ENCODE results near the gene WDFY3. TPM values are rescaled to one million over a fixed set of nuclear protein-coding genes. Genes with fewer than 3 reads are reported as not detected.

WDFY3 gene
- total RNA-seq, 1 experiment from 2014 or later, result not detected

GRCh38 chr4:84875636-84876371 is 90.7 kb downstream of the WDFY3 start:
- no peak overlapping the region for H3K27ac ChIP-seq (ENCODE audit: low read length)
- H3K4me2 ChIP-seq (ENCODE audit: low read depth, low read length, poor library complexity, severe bottlenecking), result no peak overlapping the region
- H3K4me1 ChIP-seq (ENCODE audit: low read length), result no peaks in the 10 kb centered on the region
- no peaks in the 10 kb centered on the region for H3K79me2 ChIP-seq (ENCODE audit: low read length)
- H3K4me3 ChIP-seq (ENCODE audit: low read length), result no peak overlapping the region
- no peaks in the 10 kb centered on the region for H3K9me3 ChIP-seq (ENCODE audit: low read length)
- no peak overlapping the region for H3K9ac ChIP-seq (ENCODE audit: low read length)
- no peak overlapping the region for H2AFZ ChIP-seq (ENCODE audit: low read length)
- no peak for DNase-seq
- H4K20me1 ChIP-seq (ENCODE audit: insufficient read depth, low read depth, low read length), result no peaks in the 10 kb centered on the region
- H3K27me3 ChIP-seq (ENCODE audit: low read length), result no peaks in the 10 kb centered on the region
- no peaks in the 10 kb centered on the region for H3K9me2 ChIP-seq (replicated peaks; ENCODE audit: insufficient read depth, low read length)
- no peaks in the 10 kb centered on the region for H3K36me3 ChIP-seq (ENCODE audit: insufficient read depth, low read length)

- Histone ChIP-seq H3K79me2 (ENCODE audit: low read length) (no peaks in the 10 kb centered on the region), H3K9me3 (ENCODE audit: low read length) (no peaks in the 10 kb centered on the region), H3K27me3 (ENCODE audit: low read length) (no peaks in the 10 kb centered on the region), H3K9ac (ENCODE audit: low read length) (no peak overlapping the region), H3K36me3 (ENCODE audit: insufficient read depth, low read length) (no peaks in the 10 kb centered on the region), H3K4me3 (ENCODE audit: low read length) (no peak overlapping the region), H3K4me2 (ENCODE audit: low read depth, low read length, poor library complexity, severe bottlenecking) (no peak overlapping the region), H3K27ac (ENCODE audit: low read length) (no peak overlapping the region), H3K4me1 (ENCODE audit: low read length) (no peaks in the 10 kb centered on the region), H2AFZ (ENCODE audit: low read length) (no peak overlapping the region), H4K20me1 (ENCODE audit: insufficient read depth, low read depth, low read length) (no peaks in the 10 kb centered on the region), H3K9me2 (replicated peaks; ENCODE audit: insufficient read depth, low read length) (no peaks in the 10 kb centered on the region)
- DNase-seq, result no peak
Measured at GRCh38 chr4:84874619-84875018, 91.9 kb downstream of the WDFY3 start.

GRCh38 chr4:84870398-84871163 is 95.9 kb downstream of the WDFY3 start:
- Histone ChIP-seq H3K36me3 (ENCODE audit: insufficient read depth, low read length) (no peaks in the 10 kb centered on the region), H3K27ac (ENCODE audit: low read length) (no peak overlapping the region), H3K27me3 (ENCODE audit: low read length) (no peaks in the 10 kb centered on the region), H3K9me2 (replicated peaks; ENCODE audit: insufficient read depth, low read length) (no peaks in the 10 kb centered on the region), H3K4me3 (ENCODE audit: low read length) (no peak overlapping the region), H3K4me1 (ENCODE audit: low read length) (no peaks in the 10 kb centered on the region), H4K20me1 (ENCODE audit: insufficient read depth, low read depth, low read length) (no peaks in the 10 kb centered on the region), H3K9me3 (ENCODE audit: low read length) (no peaks in the 10 kb centered on the region), H2AFZ (ENCODE audit: low read length) (no peak overlapping the region), H3K9ac (ENCODE audit: low read length) (no peak overlapping the region), H3K4me2 (ENCODE audit: low read depth, low read length, poor library complexity, severe bottlenecking) (no peak overlapping the region), H3K79me2 (ENCODE audit: low read length) (no peaks in the 10 kb centered on the region)
- no peak for DNase-seq

GRCh38 chr4:84866295-84866694 is 100.2 kb downstream of the WDFY3 start:
- Histone ChIP-seq H2AFZ (ENCODE audit: low read length) (no peak overlapping the region), H3K79me2 (ENCODE audit: low read length) (no peaks in the 10 kb centered on the region), H3K9ac (ENCODE audit: low read length) (no peak overlapping the region), H3K9me2 (replicated peaks; ENCODE audit: insufficient read depth, low read length) (no peaks in the 10 kb centered on the region), H3K4me1 (ENCODE audit: low read length) (no peaks in the 10 kb centered on the region), H3K9me3 (ENCODE audit: low read length) (no peaks in the 10 kb centered on the region), H4K20me1 (ENCODE audit: insufficient read depth, low read depth, low read length) (no peaks in the 10 kb centered on the region), H3K4me2 (ENCODE audit: low read depth, low read length, poor library complexity, severe bottlenecking) (no peak overlapping the region), H3K27ac (ENCODE audit: low read length) (no peak overlapping the region), H3K4me3 (ENCODE audit: low read length) (no peak overlapping the region), H3K27me3 (ENCODE audit: low read length) (no peaks in the 10 kb centered on the region), H3K36me3 (ENCODE audit: insufficient read depth, low read length) (no peaks in the 10 kb centered on the region)
- DNase-seq, result no peak

GRCh38 chr4:84865600-84865999 is 100.9 kb downstream of the WDFY3 start:
- Histone ChIP-seq H3K4me1 (ENCODE audit: low read length) (no peaks in the 10 kb centered on the region), H2AFZ (ENCODE audit: low read length) (no peak overlapping the region)

GRCh38 chr4:84862064-84862463 is 104.4 kb downstream of the WDFY3 start:
- H3K36me3 ChIP-seq (ENCODE audit: insufficient read depth, low read length), result no peaks in the 10 kb centered on the region
- no peaks in the 10 kb centered on the region for H3K9me2 ChIP-seq (replicated peaks; ENCODE audit: insufficient read depth, low read length)
- no peak for DNase-seq

More at GRCh38 chr4:84865600-84865999, 100.9 kb downstream of the WDFY3 start:
- no peaks in the 10 kb centered on the region for H3K79me2 ChIP-seq (ENCODE audit: low read length)
- no peaks in the 10 kb centered on the region for H4K20me1 ChIP-seq (ENCODE audit: insufficient read depth, low read depth, low read length)
- H3K9me2 ChIP-seq (replicated peaks; ENCODE audit: insufficient read depth, low read length), result no peaks in the 10 kb centered on the region
- no peak overlapping the region for H3K4me2 ChIP-seq (ENCODE audit: low read depth, low read length, poor library complexity, severe bottlenecking)
- no peaks in the 10 kb centered on the region for H3K9me3 ChIP-seq (ENCODE audit: low read length)
- no peak overlapping the region for H3K4me3 ChIP-seq (ENCODE audit: low read length)
- no peak overlapping the region for H3K9ac ChIP-seq (ENCODE audit: low read length)
- DNase-seq, result no peak
- H3K27ac ChIP-seq (ENCODE audit: low read length), result no peak overlapping the region
- H3K27me3 ChIP-seq (ENCODE audit: low read length), result no peaks in the 10 kb centered on the region
- no peaks in the 10 kb centered on the region for H3K36me3 ChIP-seq (ENCODE audit: insufficient read depth, low read length)

GRCh38 chr4:84857296-84857695 is 109.2 kb downstream of the WDFY3 start:
- Histone ChIP-seq H3K27ac (ENCODE audit: low read length) (no peak overlapping the region), H3K4me1 (ENCODE audit: low read length) (no peaks in the 10 kb centered on the region), H3K9ac (ENCODE audit: low read length) (no peak overlapping the region), H3K9me3 (ENCODE audit: low read length) (no peaks in the 10 kb centered on the region), H2AFZ (ENCODE audit: low read length) (no peak overlapping the region), H3K79me2 (ENCODE audit: low read length) (no peaks in the 10 kb centered on the region), H3K9me2 (replicated peaks; ENCODE audit: insufficient read depth, low read length) (no peaks in the 10 kb centered on the region), H3K27me3 (ENCODE audit: low read length) (no peaks in the 10 kb centered on the region), H3K4me2 (ENCODE audit: low read depth, low read length, poor library complexity, severe bottlenecking) (no peak overlapping the region), H4K20me1 (ENCODE audit: insufficient read depth, low read depth, low read length) (no peaks in the 10 kb centered on the region), H3K36me3 (ENCODE audit: insufficient read depth, low read length) (no peaks in the 10 kb centered on the region), H3K4me3 (ENCODE audit: low read length) (no peak overlapping the region)
- DNase-seq, result no peak

More at GRCh38 chr4:84862064-84862463, 104.4 kb downstream of the WDFY3 start:
- no peaks in the 10 kb centered on the region for H3K27me3 ChIP-seq (ENCODE audit: low read length)
- no peaks in the 10 kb centered on the region for H3K4me1 ChIP-seq (ENCODE audit: low read length)
- H3K4me3 ChIP-seq (ENCODE audit: low read length), result no peak overlapping the region
- no peak overlapping the region for H2AFZ ChIP-seq (ENCODE audit: low read length)
- H3K4me2 ChIP-seq (ENCODE audit: low read depth, low read length, poor library complexity, severe bottlenecking), result no peak overlapping the region
- H3K27ac ChIP-seq (ENCODE audit: low read length), result no peak overlapping the region
- no peak overlapping the region for H3K9ac ChIP-seq (ENCODE audit: low read length)
- H4K20me1 ChIP-seq (ENCODE audit: insufficient read depth, low read depth, low read length), result no peaks in the 10 kb centered on the region
- no peaks in the 10 kb centered on the region for H3K79me2 ChIP-seq (ENCODE audit: low read length)
- H3K9me3 ChIP-seq (ENCODE audit: low read length), result no peaks in the 10 kb centered on the region

GRCh38 chr4:84856468-84857049 is 109.9 kb downstream of the WDFY3 start:
- Histone ChIP-seq H3K79me2 (ENCODE audit: low read length) (no peaks in the 10 kb centered on the region), H3K4me2 (ENCODE audit: low read depth, low read length, poor library complexity, severe bottlenecking) (no peak overlapping the region)

More at GRCh38 chr4:84856468-84857049, 109.9 kb downstream of the WDFY3 start:
- Histone ChIP-seq H3K36me3 (ENCODE audit: insufficient read depth, low read length) (no peaks in the 10 kb centered on the region), H3K9ac (ENCODE audit: low read length) (no peak overlapping the region), H4K20me1 (ENCODE audit: insufficient read depth, low read depth, low read length) (no peaks in the 10 kb centered on the region), H3K4me1 (ENCODE audit: low read length) (no peaks in the 10 kb centered on the region), H3K4me3 (ENCODE audit: low read length) (no peak overlapping the region), H2AFZ (ENCODE audit: low read length) (no peak overlapping the region), H3K9me2 (replicated peaks; ENCODE audit: insufficient read depth, low read length) (no peaks in the 10 kb centered on the region), H3K27me3 (ENCODE audit: low read length) (no peaks in the 10 kb centered on the region), H3K9me3 (ENCODE audit: low read length) (no peaks in the 10 kb centered on the region), H3K27ac (ENCODE audit: low read length) (no peak overlapping the region)
- DNase-seq, result no peak

Data from Karpas-422 (cell line).